Measurements from ENCODE around the gene ZNF385D.

Gene ZNF385D

GRCh38 chr3:21682206-21682605 is 68.8 kb downstream of the ZNF385D start:
- H3K4me3 ChIP-seq (ENCODE audit: low read depth, low read length) = no peak overlapping the region

- no peak overlapping the region for H3K4me3 ChIP-seq (ENCODE audit: low read depth, low read length)
Observed at GRCh38 chr3:21673393-21673792, 77.6 kb downstream of the ZNF385D start.

- H3K4me3 ChIP-seq (ENCODE audit: low read depth, low read length) = no peak overlapping the region
Observed at GRCh38 chr3:21672303-21672702, 78.7 kb downstream of the ZNF385D start.

GRCh38 chr3:21670386-21670785 is 80.6 kb downstream of the ZNF385D start:
- no peak overlapping the region for H3K4me3 ChIP-seq (ENCODE audit: low read depth, low read length)

DNA sequence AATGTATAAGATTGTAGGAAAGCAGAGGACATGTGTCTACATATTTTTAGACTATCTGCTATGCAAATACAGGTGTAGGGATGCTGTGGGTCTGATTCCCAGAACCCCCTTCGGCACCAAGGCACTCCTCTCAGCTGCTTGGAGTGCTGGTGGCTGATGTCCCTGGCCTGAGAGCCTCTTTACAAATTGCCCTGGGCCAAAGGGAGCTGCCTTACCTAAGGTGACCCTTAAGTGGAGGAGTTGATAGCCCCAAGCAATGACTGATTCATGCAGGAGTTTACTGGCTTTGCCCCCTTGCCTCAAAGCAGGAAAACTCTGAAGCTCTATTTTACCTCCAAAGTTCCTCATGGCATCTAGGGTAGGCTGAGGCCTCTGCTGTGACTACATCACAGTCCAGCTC is 83.0 kb downstream of the ZNF385D start:
- no peak overlapping the region for H3K4me3 ChIP-seq (ENCODE audit: low read depth, low read length)

- no peak overlapping the region for H3K4me3 ChIP-seq (ENCODE audit: low read depth, low read length)
Observed at GRCh38 chr3:21665444-21666100, 85.4 kb downstream of the ZNF385D start.

GRCh38 chr3:21664996-21665395 is 86.0 kb downstream of the ZNF385D start:
- no peak overlapping the region for H3K4me3 ChIP-seq (ENCODE audit: low read depth, low read length)

DNA sequence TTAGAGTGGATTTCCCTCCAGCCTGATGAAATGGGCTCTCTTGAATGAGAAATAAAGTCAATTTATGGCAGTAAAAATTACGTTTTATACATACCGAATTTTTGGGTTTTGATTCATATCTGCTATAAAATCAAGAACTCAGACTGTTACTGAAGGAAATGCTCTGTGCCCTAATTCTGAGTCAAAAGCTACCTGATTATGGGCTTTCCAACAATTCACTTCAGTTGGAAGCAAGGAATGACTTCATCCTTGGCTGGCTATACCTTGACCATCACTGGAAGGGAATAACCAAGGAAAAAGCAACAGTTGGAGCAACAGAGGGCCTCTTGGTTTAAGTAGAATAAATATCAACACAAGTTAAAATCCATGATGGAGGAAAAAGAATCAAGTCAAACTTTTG is 88.6 kb downstream of the ZNF385D start:
- H3K4me3 ChIP-seq (ENCODE audit: low read depth, low read length) = no peak overlapping the region

- no peak overlapping the region for H3K4me3 ChIP-seq (ENCODE audit: low read depth, low read length)
Observed at GRCh38 chr3:21654662-21655061, 96.3 kb downstream of the ZNF385D start.

- H3K4me3 ChIP-seq (ENCODE audit: low read depth, low read length) = no peak overlapping the region
Observed at GRCh38 chr3:21654241-21654640, 96.8 kb downstream of the ZNF385D start.

DNA sequence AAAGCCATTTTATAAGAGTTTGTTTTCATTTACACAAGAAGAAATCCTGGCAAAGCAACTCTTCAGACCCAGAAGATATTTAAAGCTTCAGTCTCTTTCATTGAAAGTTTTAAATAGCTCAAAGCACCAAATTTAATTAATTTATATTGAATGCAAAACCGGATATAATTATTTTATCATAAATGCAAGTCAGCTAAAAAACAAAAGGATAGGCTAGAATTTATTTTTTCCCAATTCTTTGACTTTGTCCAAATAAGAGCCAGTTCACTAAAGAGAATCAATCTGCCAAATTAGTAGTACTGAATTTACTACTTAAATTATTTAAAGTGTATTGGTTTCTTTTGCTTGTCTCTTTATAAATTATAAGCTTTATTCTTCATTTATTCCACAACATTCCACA is 101.5 kb downstream of the ZNF385D start:
- no peak overlapping the region for H3K4me3 ChIP-seq (ENCODE audit: low read depth, low read length)

GRCh38 chr3:21647961-21648360 is 103.0 kb downstream of the ZNF385D start:
- no peak overlapping the region for H3K4me3 ChIP-seq (ENCODE audit: low read depth, low read length)

GRCh38 chr3:21645121-21645897 is 105.7 kb downstream of the ZNF385D start:
- no peak overlapping the region for H3K4me3 ChIP-seq (ENCODE audit: low read depth, low read length)

DNA sequence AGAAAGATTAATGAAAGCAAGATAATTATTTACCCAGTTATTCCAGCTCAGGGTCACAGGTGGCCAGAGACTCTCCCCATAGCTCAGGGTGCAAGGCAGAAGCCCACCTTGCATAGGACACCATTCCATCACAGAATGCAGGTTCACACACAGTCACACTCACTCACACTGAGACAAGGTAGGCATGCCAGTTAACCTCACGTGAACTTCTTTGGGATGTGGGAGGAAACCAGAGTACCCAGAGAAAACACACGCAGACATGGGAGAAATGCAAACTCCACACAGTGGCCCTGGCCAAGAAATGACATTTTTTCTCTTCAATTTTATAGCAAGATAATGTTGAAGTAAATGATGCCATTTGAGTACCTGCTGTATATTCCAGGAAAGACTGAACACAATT is 106.7 kb downstream of the ZNF385D start:
- no peak overlapping the region for H3K4me3 ChIP-seq (ENCODE audit: low read depth, low read length)

DNA sequence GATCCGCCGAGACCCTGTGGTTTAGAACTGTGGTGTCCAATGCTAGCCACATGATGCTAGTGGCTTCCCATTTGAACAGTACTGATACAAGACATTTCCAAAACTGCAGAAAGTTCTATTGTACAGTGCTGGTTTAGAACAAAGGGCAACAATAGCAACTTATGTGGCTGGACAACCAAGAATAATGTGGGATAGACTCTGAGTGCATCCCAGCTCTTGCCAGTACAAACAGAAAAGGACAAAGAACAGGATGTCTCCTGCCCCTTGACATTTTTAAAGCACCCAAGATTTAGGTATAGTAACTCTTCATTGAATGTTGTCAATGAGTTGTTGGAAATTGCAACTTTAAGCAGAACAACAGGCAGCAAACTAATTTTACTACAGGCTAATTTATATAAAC is 107.3 kb downstream of the ZNF385D start:
- no peak overlapping the region for H3K4me3 ChIP-seq (ENCODE audit: low read depth, low read length)

DNA sequence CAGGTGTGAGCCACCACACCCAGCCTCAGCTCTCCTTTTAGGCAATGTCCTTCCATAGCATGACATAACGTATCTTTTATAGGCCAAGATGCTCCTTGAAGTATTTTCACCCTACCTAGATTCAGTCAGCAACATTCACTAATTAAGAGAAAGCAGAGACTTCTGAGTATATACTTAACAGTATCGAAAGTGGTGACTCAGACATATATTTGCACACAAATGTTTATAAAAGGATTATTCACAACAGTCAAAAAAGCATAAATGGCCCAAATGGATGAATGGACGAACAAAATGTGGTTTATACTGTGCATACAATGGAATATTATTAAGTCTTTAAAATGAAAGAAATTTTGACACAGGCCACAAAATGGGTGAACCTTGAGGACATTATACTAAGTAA is 108.6 kb downstream of the ZNF385D start:
- no peak overlapping the region for H3K4me3 ChIP-seq (ENCODE audit: low read depth, low read length)

- no peak overlapping the region for H3K4me3 ChIP-seq (ENCODE audit: low read depth, low read length)
Observed at GRCh38 chr3:21641959-21642358, 109.1 kb downstream of the ZNF385D start.

DNA sequence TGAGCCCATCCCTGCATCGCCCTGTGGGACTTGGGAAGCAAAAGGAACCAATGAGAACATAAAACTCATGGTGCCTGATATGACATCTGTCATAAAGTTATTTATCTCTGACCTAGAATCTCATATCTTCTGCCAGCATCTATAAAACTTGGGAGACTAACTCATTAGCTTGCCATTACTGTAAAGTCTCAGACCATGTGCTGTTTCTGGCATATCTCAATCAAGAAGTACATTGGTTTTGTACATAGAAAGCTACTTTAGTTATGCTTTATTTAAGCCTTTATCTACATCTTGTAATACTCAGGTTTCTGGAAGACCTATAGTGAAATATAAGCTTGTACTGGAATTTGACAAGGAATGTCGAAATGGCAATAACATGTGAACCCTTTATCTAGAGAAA is 112.5 kb downstream of the ZNF385D start:
- no peak overlapping the region for H3K4me3 ChIP-seq (ENCODE audit: low read depth, low read length)

DNA sequence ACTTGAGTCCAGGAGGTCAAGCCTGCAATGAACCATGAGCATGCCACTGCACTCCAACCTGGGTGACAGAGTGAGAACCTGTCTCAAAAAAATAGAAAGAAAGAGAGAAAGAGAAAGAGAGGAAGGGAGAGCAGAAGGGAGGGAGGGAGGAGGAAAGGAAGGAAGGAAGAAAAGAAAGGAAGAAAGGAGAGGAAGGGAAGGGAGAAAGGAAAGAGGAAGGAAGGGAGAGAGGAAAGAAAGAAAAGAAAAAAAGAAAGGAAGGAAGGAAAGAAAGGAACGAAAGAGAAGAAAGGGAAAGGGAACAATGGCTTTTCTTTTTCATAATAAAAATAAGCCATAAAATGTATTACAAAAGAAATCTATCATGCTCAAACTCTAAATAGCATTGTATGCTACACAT is 116.9 kb downstream of the ZNF385D start:
- H3K4me3 ChIP-seq (ENCODE audit: low read depth, low read length) = no peak overlapping the region

DNA sequence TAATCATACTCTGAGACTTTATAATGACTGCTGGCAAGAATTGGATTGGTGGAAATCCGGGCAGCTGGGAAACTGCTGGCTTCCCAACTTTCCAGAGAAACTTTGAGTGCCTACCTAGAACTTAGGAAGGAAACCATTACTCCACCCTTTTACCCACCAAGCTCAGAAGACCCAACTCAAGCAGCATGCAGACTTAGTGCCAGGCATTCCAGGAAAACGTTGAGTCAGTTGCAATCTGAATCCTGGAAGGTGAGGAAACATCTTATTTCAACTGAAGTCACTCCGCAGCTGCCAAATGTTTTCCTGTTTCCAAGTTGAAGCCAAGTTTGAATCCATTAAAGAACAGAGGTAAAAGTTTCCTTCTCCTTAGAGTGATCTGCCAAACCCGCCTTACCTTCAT is 126.5 kb downstream of the ZNF385D start:
- H3K4me3 ChIP-seq (ENCODE audit: low read depth, low read length) = no peak overlapping the region

GRCh38 chr3:21621181-21621651 is 129.8 kb downstream of the ZNF385D start:
- no peak overlapping the region for H3K4me3 ChIP-seq (ENCODE audit: low read depth, low read length)

DNA sequence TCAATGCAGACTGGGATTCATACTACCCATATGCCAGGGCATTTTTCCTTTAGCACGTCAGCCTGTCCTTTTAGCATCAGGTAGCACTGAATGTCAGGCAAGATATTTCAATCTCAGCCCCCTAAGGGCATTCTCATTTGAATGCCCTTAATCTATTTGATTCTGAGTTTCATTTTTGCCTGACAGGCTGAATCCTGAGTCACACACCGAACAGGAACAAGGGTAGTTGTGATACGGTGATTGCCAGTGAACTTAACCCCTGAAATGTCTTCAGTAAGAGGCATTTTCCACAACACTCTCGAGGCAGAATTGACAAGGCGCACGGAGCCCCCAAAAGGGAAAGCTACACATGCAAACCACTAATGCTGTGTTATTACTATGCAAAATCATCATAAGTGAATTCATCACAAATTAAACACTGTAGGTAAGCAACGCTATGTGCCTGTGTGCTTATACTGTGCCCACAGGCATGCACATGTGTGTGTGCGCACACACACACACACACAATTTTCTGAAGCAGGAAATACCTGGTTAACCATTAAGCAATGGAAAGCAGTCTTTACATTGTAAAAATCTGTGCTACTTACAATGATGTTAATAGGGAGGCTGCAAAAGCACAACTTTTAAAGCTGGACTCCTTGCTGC is 130.4 kb downstream of the ZNF385D start:
- H3K4me3 ChIP-seq (ENCODE audit: low read depth, low read length) = no peak overlapping the region

Measured in iPS-11a (cell line).